G401.6 (cell line): ENCODE data around the gene PAK2.
"Not testable (repeated sequence)": the region's sequence is repeated elsewhere in the genome, so short reads cannot be mapped to it uniquely, and the experiment has no call there.

Source experiments
- FAIRE-seq: peaks from 2 replicates; lab custom pipeline; 2012; peaks lifted over from hg19 to GRCh38; lab: Jason Lieb, UNC

PAK2 gene

DNA sequence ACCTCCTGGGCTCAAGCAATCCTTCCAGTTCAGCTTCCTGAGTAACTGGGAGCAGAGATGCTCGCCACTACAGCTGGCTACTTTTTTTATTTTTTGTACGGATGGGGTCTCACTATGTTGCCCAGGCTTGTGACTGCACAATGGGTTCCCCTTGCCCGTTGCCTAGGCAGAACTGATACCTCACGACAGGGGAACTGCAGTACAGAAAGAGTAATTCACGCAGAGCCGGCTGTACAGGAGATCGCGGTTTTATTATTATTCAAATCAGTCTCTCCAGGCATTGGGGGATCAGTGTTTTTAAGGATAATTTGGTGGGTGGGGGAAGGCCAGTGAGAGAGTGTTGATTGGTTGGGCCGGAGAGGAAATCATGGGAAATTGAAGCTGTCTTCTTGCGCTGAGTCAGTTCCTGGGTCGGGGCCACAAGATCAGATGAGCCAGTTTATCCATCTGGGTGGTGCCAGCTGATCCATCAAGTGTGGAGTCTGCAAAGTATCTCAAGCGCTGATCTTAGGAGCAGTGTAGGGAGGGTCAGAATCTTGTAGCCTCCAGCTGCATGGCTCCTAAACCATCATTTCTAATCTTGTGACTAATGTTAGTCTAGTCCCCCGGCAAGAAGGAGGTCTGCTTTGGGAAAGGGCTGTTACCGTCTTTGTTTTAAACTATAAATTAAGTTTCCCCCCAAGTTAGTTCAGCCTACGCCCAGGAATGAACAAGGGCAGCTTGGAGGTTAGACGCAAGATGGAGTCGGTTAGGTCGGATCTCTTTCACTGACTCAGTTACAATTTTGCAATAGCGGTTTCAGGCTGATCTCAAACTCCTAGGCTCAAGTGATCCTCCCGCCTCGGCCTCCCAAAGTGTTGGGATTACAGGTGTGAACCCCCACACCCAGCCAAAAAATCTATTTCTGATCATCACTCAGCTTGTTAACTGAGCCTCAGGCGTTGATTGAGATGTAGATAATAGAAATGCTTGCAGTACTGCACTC, 104.9 kb downstream of the PAK2 start:
- not testable (repeated sequence) for FAIRE-seq

DNA sequence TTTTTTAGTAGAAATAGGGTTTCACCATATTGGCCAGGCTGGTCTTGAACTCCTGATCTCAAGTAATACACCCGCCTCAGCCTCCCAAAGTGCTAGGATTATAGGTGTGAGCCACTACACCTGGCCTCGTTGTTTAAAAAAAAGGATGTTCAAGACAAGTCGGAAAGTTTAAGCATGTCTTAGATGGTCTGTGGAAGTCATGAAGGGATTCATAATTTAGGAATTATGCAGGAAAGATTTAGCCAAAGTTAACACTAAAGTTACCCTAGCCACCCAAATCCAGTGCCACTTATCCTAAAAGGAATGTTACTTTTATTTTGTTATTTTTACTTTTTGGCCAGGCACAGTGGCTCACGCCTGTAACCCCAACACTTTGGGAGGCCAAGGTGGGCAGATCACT, 108.7 kb downstream of the PAK2 start:
- FAIRE-seq: not testable (repeated sequence)

GRCh38 chr3:196849180-196849741, 109.6 kb downstream of the PAK2 start:
- no peak for FAIRE-seq

GRCh38 chr3:196863000-196863399, 123.3 kb downstream of the PAK2 start:
- FAIRE-seq: not testable (repeated sequence)

GRCh38 chr3:196867155-196867506, 127.5 kb downstream of the PAK2 start:
- FAIRE-seq: no peak

GRCh38 chr3:196867507-196868296, 128.0 kb downstream of the PAK2 start, which contains the start of gene SENP5:
Gene SENP5, plus strand, starts transcription at chr3:196867920. Its CDS starts 17,262 bp downstream, at chr3:196885182.
- FAIRE-seq: no peak

- no peak for FAIRE-seq
Observed at GRCh38 chr3:196868297-196868661, 128.6 kb downstream of the PAK2 start.

DNA sequence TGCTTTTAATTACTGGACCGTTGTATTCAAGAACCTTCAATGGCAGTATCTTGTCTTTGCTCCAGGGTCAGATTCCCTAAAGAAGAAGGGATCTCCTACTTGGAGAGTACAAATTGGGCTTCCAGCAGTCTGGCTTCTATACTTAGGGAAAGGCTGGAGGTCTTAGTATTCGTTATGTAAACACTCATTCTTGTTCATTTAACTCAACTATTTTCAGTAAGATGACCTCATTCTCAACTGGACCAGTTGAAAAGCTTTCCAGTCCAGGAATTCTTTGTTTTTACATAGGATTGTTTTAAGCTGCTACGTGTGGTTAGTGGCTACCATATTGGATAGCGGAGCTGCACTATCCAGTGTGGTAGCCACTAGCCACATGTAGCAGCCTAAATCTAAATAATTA, 132.7 kb downstream of the PAK2 start:
- FAIRE-seq: no peak

GRCh38 chr3:196874511-196875094, 134.9 kb downstream of the PAK2 start:
- not testable (repeated sequence) for FAIRE-seq

GRCh38 chr3:196875258-196875657, 135.6 kb downstream of the PAK2 start:
- FAIRE-seq: no peak
